Measurements from ENCODE around the gene C10orf53. TPM values are rescaled to one million over a fixed set of nuclear protein-coding genes. Genes with fewer than 3 reads are reported as not detected.
"Not testable (repeated sequence)": the region's sequence is repeated elsewhere in the genome, so short reads cannot be mapped to it uniquely, and the experiment has no call there.

Gene C10orf53
- total and polyA plus RNA-seq, 5 experiments from 2014 or later = not detected

DNA sequence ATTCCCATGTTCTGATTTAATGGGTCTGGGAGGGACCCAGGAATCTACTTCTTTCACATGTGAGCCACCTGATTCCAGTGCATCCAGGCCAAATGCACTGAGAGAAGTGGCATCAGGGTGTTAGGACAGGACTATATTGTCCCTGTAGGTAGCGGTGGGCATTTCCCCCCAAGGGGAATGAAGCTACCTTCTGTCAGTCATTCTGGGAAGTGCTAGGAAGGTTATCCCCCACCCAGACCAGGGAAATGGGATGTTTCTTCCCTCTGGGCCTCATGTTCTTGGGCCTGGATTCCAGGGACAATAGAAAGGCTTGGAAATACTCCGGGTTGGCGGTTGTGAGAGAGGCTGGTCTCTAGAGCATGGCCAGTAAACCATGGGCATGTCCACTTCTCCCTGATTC is 20.8 kb downstream of the C10orf53 start:
- H3K27ac Mint-ChIP-seq = no peak overlapping the region
- POLR2A ChIA-PET = no interaction called here
- H3K36me3 Mint-ChIP-seq = no peaks in the 10 kb centered on the region
- peaks cover 7 to 25% (median 14%) of the 10 kb centered on the region in 5 donors for H3K27me3 Mint-ChIP-seq
- H3K4me3 Mint-ChIP-seq = no peak overlapping the region
- no peaks in the 10 kb centered on the region for H3K4me1 Mint-ChIP-seq
- H3K9me3 Mint-ChIP-seq = peaks cover 0 to 4% (median 0%) of the 10 kb centered on the region in 9 donors
- ATAC-seq = no peak
- DNase-seq = no peak

- Mint-ChIP-seq H3K9me3 (peaks cover 0 to 4% (median 0%) of the 10 kb centered on the region in 9 donors), H3K27ac (no peak overlapping the region)
- ATAC-seq = no peak
These were observed 21.5 kb downstream of the C10orf53 start for GRCh38 chr10:49700997-49701396.

GRCh38 chr10:49707585-49707984 is 28.1 kb downstream of the C10orf53 start:
- POLR2A ChIA-PET = no interaction called here
- H3K4me3 Mint-ChIP-seq = no peak overlapping the region
- H3K4me1 Mint-ChIP-seq = no peaks in the 10 kb centered on the region
- DNase-seq = no peak
- ATAC-seq = no peak
- no peaks in the 10 kb centered on the region for H3K36me3 Mint-ChIP-seq
- H3K9me3 Mint-ChIP-seq = peaks cover 0 to 3% (median 0%) of the 10 kb centered on the region in 9 donors
- H3K27me3 Mint-ChIP-seq = peaks cover 4 to 24% (median 18%) of the 10 kb centered on the region in 5 donors
- H3K27ac Mint-ChIP-seq = no peak overlapping the region

More at GRCh38 chr10:49700997-49701396, 21.5 kb downstream of the C10orf53 start:
- POLR2A ChIA-PET = no interaction called here
- H3K36me3 Mint-ChIP-seq = no peaks in the 10 kb centered on the region
- no peak overlapping the region for H3K4me3 Mint-ChIP-seq
- peaks cover 7 to 24% (median 13%) of the 10 kb centered on the region in 5 donors for H3K27me3 Mint-ChIP-seq
- no peaks in the 10 kb centered on the region for H3K4me1 Mint-ChIP-seq
- DNase-seq = no peak

GRCh38 chr10:49709934-49710333 is 30.5 kb downstream of the C10orf53 start:
- H3K27ac Mint-ChIP-seq = no peak overlapping the region
- H3K9me3 Mint-ChIP-seq = peaks cover 0 to 12% (median 2%) of the 10 kb centered on the region in 9 donors
- peaks cover 0 to 11% (median 0%) of the 10 kb centered on the region in 3 donors for H3K36me3 Mint-ChIP-seq
- H3K4me1 Mint-ChIP-seq = no peaks in the 10 kb centered on the region
- POLR2A ChIA-PET = no interaction called here
- ATAC-seq = no peak
- peaks cover 5 to 24% (median 14%) of the 10 kb centered on the region in 5 donors for H3K27me3 Mint-ChIP-seq
- H3K4me3 Mint-ChIP-seq = no peak overlapping the region
- no peak for DNase-seq

DNA sequence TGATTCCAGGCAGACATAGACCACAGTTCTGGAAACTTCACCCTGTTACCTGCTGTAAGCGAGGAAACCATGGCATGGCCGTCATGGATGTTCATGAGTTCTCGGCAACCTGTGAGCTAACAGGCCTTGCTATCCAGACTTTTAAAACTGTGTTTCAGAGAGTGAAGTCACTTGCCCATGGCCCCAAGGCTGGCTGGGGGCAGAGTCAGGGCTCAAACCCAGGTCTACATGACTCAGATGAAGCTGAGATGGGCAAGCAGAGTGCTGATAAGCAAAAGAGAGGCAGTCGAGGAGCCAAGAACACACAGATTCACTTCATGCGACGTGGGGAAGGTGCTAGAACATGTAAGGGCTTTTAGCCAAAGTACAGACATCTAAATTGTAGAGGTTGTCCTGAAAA is 31.5 kb downstream of the C10orf53 start:
- POLR2A ChIA-PET = no interaction called here
- no peak for DNase-seq
- no peak for ATAC-seq
- Mint-ChIP-seq H3K27ac (no peak overlapping the region), H3K4me1 (no peaks in the 10 kb centered on the region), H3K9me3 (peaks cover 0 to 12% (median 0%) of the 10 kb centered on the region in 9 donors), H3K4me3 (no peak overlapping the region), H3K36me3 (peaks cover 0 to 11% (median 0%) of the 10 kb centered on the region in 3 donors), H3K27me3 (peaks cover 5 to 25% (median 14%) of the 10 kb centered on the region in 5 donors)

DNA sequence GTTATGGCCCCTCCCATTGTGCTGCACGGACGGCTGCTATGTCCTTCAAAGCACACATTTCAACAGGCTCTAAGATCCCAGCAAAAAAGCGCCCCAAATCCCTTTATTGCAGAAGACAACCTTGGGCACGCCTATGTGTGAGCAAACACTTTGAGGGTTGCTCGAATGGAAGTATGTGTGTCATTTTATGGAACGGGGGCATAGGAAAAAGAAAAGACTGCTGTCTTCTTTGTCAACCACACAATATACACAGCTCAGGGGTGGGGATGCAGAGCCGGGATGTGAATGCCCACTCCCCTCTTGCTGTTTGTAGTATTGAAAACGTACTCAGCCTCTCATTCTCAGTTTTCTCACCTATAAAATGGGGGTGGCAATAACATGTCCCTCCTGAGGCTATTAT is 32.0 kb downstream of the C10orf53 start:
- no peak overlapping the region for H3K27ac Mint-ChIP-seq
- peaks cover 0 to 11% (median 0%) of the 10 kb centered on the region in 3 donors for H3K36me3 Mint-ChIP-seq
- no peak for ATAC-seq
- DNase-seq = no peak
- peaks cover 0 to 12% (median 0%) of the 10 kb centered on the region in 9 donors for H3K9me3 Mint-ChIP-seq
- no peak overlapping the region for H3K4me3 Mint-ChIP-seq
- no peaks in the 10 kb centered on the region for H3K4me1 Mint-ChIP-seq
- POLR2A ChIA-PET = no interaction called here
- H3K27me3 Mint-ChIP-seq = peaks cover 5 to 27% (median 14%) of the 10 kb centered on the region in 5 donors

DNA sequence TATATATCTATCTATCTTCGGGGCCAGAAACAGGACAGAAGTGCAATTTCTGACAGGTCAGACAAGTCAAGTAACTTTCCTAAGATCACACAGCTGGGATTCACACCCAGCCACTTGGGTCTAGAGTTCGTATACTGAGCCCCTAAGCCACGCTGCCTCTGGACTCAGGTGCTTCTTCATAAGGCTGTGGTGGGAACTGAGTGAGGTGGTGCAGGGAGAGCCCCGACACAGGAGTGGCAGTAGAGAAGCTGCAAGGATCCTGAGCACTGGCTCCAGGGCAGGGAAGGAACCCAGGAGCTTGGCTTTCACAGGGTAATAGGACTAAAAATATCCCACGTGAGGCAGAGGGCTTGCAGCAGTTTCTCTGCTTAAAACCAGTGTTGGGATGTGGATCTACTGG is 33.8 kb downstream of the C10orf53 start:
- Mint-ChIP-seq H3K4me1 (no peaks in the 10 kb centered on the region), H3K27me3 (peaks cover 6 to 30% (median 15%) of the 10 kb centered on the region in 5 donors), H3K4me3 (no peak overlapping the region), H3K36me3 (peaks cover 0 to 16% (median 0%) of the 10 kb centered on the region in 3 donors), H3K27ac (no peak overlapping the region), H3K9me3 (peaks cover 0 to 18% (median 4%) of the 10 kb centered on the region in 9 donors)
- DNase-seq (no peak), ATAC-seq (no peak)
- POLR2A ChIA-PET = no interaction called here

- H3K27me3 Mint-ChIP-seq = peaks cover 6 to 30% (median 14%) of the 10 kb centered on the region in 5 donors
- H3K4me3 Mint-ChIP-seq, DNase-seq, H3K4me1 Mint-ChIP-seq, H3K27ac Mint-ChIP-seq, POLR2A ChIA-PET, ATAC-seq: not testable (repeated sequence)
- peaks cover 0 to 18% (median 4%) of the 10 kb centered on the region in 9 donors for H3K9me3 Mint-ChIP-seq
- peaks cover 0 to 16% (median 0%) of the 10 kb centered on the region in 3 donors for H3K36me3 Mint-ChIP-seq
These were observed 35.7 kb downstream of the C10orf53 start for GRCh38 chr10:49715157-49715556.

- no peak for ATAC-seq
- H3K4me3 Mint-ChIP-seq = no peak overlapping the region
- peaks cover 0 to 23% (median 0%) of the 10 kb centered on the region in 3 donors for H3K36me3 Mint-ChIP-seq
- POLR2A ChIA-PET = no interaction called here
- peaks cover 0 to 42% (median 14%) of the 10 kb centered on the region in 9 donors for H3K9me3 Mint-ChIP-seq
- DNase-seq = no peak
- peaks cover 0 to 2% (median 0%) of the 10 kb centered on the region in 5 donors for H3K27me3 Mint-ChIP-seq
- H3K4me1 Mint-ChIP-seq = no peaks in the 10 kb centered on the region
- no peak overlapping the region for H3K27ac Mint-ChIP-seq
These were observed 47.1 kb downstream of the C10orf53 start for GRCh38 chr10:49726593-49726992.

GRCh38 chr10:49733866-49734265 is 54.4 kb downstream of the C10orf53 start:
- ATAC-seq (no peak), DNase-seq (no peak)
- no peaks in the 10 kb centered on the region for H3K36me3 Mint-ChIP-seq
- H3K27ac Mint-ChIP-seq = no peak overlapping the region
- POLR2A ChIA-PET = no interaction called here
- H3K9me3 Mint-ChIP-seq = peaks cover 0 to 4% (median 0%) of the 10 kb centered on the region in 9 donors
- H3K4me1 Mint-ChIP-seq = peaks cover 0 to 1% (median 0%) of the 10 kb centered on the region in 4 donors
- H3K4me3 Mint-ChIP-seq = no peak overlapping the region
- peaks cover 0 to 6% (median 0%) of the 10 kb centered on the region in 5 donors for H3K27me3 Mint-ChIP-seq

GRCh38 chr10:49734676-49735075 is 55.2 kb downstream of the C10orf53 start:
- no peaks in the 10 kb centered on the region for H3K36me3 Mint-ChIP-seq
- ATAC-seq = no peak
- H3K9me3 Mint-ChIP-seq = peaks cover 0 to 3% (median 0%) of the 10 kb centered on the region in 9 donors
- peaks cover 0 to 1% (median 0%) of the 10 kb centered on the region in 4 donors for H3K4me1 Mint-ChIP-seq
- H3K4me3 Mint-ChIP-seq = no peak overlapping the region
- no peak for DNase-seq
- POLR2A ChIA-PET = no interaction called here
- no peak overlapping the region for H3K27ac Mint-ChIP-seq
- H3K27me3 Mint-ChIP-seq = peaks cover 0 to 6% (median 0%) of the 10 kb centered on the region in 5 donors

GRCh38 chr10:49735161-49735560 is 55.7 kb downstream of the C10orf53 start:
- H3K36me3 Mint-ChIP-seq = no peaks in the 10 kb centered on the region
- no peak for ATAC-seq
- peaks cover 0 to 1% (median 0%) of the 10 kb centered on the region in 4 donors for H3K4me1 Mint-ChIP-seq
- peaks cover 0 to 1% (median 0%) of the 10 kb centered on the region in 9 donors for H3K9me3 Mint-ChIP-seq
- POLR2A ChIA-PET = no interaction called here
- no peak overlapping the region for H3K4me3 Mint-ChIP-seq
- no peak overlapping the region for H3K27ac Mint-ChIP-seq
- H3K27me3 Mint-ChIP-seq = peaks cover 0 to 6% (median 0%) of the 10 kb centered on the region in 5 donors
- no peak for DNase-seq

DNA sequence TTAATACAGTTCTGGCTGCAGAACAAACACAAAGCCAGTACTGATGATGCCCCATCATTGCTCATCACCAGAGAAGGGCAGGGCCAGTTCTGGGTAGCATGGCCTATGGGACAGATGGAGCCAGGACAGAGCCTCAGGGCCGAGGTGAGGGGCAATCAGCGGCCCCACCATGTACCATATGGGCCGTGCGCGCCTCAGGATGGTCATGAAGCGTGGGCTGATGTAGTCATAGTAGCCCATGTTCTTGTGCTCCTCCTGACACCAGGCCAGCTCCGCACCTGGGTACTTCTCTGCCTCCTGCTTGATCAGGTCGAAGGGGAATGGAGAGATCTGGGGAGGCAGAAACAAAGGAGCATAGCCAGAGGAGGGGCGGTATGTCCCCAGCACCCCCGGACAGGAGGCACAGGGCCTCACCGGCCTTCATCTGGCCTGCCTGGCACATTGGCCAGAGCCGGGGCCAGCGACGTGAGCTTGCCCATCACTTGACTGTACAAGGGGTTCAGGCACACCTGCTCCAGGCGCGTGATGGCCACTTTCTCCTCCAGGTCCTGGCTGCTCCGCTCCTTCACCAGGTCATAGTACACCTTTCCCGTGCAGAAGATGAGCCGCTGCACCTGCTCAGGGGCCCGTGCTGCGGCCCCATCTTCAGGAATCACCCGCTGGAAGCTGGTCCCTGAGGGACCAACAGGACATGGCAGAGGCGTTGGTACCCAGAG is 56.6 kb downstream of the C10orf53 start:
- POLR2A ChIA-PET = no interaction called here
- no peak for ATAC-seq
- Mint-ChIP-seq H3K4me1 (peaks cover 0 to 1% (median 0%) of the 10 kb centered on the region in 4 donors), H3K27ac (no peak overlapping the region), H3K36me3 (no peaks in the 10 kb centered on the region), H3K9me3 (no peaks in the 10 kb centered on the region), H3K27me3 (peaks cover 0 to 6% (median 0%) of the 10 kb centered on the region in 5 donors), H3K4me3 (no peak overlapping the region)
- peak in 1 of 10 donors; percentile 15 for DNase-seq

Measured in naive thymus-derived CD8-positive, alpha-beta T cell (primary cell).